Measurements from ENCODE around the gene SHROOM3.
"Not testable (repeated sequence)": the region's sequence is repeated elsewhere in the genome, so short reads cannot be mapped to it uniquely, and the experiment has no call there.

The SHROOM3 gene

DNA sequence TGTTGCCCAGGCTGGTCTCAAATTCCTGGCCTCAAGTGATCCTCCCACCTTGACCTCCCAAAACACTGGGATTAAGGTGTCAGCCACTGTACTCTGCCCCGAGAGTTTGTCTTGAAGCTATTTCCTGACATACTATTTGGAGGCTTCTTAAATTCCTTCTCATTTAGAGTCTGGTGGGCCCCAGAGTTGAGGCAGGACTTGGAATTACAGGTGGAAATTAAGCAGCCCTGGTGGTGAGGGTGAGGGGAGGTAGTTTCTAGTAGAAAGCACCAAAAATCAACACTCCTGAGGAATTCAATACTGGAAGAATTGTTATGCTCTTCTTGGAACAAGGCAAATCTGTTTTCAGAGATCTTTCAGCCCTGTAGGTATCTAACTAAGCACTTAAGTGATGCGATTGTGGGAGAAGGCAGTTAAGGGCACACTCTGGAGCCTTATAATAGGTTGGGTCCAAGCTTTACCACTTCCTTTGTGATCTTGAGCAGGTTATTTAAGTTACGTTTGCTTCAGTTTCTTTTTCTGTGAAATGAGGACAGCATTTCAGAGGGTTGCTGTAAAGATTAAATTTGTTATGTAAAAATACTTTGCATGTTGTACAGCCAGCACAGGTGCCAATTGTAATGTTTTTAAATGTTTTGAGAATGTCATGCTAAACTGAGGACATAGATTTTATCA, 262.2 kb downstream of the SHROOM3 start:
- DNase-seq (ENCODE audit: low read depth): no peak

DNA sequence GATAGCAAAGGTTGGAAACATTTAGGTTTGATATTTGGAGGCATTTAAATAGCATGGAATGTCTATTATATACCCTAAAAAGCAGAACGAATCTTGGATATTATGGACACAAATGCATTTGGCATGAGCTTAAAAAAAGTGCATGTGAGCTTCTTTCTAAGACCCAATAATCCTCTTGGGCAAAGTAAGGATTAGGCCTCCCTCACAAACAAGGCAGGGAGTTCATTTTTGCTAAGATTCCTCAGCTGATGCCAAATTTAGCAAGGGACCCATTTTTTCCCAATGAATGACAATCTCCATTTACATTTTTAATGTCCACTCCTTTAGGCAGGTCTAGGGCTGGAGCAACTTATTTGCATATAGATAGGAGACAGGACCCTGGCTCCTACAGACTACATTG, 263.1 kb downstream of the SHROOM3 start:
- DNase-seq (ENCODE audit: low read depth): no peak

DNA sequence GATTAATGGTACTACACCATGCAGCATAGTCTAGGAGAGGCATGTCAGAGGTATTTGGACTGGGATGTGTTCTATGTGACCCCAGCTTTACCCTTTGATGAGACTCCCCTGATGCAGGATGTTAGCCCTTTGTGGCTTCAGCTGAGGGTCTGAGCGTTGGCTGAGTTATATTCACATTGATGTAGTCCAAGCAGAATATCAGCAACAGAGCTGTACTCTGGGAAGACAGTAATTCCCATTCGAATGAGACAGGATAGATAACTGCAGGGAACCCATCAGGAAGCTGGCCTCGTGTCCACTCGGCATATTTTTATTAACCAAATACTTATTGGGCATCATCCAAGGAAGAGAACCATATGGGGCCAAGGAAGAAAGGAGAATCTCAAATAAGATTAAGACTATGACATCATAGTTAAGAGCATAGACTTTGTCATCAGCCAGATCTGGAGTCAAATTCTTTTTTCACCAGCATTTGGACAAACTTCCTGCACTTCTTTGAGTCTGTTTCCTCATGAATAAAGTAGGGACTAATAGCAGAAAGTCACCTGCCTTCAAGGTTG, 264.8 kb downstream of the SHROOM3 start:
- no peak for DNase-seq (ENCODE audit: low read depth)

DNA sequence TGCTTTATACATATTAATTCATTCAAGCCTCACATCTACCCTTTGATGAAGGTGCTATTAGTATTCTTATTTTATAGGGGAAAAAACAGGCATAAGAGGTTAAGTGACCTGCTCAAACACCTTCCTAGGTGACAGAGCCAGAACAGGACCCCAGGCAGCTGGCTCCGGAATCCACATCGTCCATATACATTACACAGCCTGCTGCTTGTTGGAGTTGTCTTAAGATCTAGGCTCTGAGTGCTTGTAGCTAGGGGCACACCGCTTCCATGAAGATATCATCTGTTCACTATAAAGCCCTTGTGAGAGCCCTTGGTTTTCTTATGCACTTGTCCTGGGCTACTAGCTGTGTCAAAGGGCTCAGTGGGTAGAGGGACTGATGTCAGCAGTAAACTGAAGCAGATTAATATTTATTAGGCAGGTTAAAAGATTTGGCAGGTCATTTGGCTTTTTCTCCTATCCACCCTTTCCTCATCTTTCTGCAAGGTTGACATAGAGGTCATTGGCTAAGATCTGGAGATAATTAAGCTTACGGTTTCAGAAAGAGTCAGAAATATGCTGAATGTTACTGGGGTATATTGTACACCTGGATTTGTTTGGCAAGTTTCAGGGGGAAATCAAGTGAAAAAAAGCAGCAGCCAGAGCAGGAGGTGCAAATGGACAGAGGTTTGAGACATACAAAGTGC, 267.6 kb downstream of the SHROOM3 start:
- DNase-seq (ENCODE audit: low read depth): no peak

DNA sequence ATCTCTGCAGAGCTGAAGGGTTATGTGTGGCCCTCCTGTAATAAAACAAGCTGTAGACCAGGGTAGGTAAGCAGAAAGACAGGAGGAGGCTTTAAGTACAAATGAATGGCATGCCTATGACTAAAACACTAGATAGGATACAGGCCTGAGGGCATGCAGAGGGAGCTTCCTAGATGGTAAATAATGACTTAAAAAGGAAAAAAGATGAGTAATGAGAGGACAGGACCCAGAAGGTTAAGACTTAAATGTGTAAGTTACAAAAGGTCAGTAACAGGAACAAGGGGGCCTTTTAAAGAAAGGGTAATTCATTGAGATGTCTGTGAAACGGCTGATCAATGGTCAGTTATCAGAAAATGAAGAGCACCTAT, 268.1 kb downstream of the SHROOM3 start:
- DNase-seq (ENCODE audit: low read depth): no peak

DNA sequence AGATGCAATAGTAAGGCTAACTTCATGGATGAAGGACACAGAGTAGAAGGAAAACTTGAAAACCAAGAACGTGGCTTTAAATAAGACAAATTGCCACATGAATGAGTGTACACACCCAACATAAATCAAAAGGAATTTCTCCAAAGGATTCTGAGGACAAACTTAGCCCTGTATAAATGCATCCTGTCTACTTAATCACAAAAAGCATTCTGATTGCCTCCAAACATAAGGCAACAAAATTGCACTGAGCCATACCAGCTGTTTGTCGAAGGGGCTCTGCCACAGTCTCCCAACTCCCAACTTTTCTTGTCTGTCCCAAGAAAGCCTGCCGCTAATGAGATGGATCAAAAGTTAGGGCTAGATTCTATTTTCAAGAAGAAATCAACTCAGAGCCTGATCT, 268.6 kb downstream of the SHROOM3 start:
- DNase-seq (ENCODE audit: low read depth): no peak

DNA sequence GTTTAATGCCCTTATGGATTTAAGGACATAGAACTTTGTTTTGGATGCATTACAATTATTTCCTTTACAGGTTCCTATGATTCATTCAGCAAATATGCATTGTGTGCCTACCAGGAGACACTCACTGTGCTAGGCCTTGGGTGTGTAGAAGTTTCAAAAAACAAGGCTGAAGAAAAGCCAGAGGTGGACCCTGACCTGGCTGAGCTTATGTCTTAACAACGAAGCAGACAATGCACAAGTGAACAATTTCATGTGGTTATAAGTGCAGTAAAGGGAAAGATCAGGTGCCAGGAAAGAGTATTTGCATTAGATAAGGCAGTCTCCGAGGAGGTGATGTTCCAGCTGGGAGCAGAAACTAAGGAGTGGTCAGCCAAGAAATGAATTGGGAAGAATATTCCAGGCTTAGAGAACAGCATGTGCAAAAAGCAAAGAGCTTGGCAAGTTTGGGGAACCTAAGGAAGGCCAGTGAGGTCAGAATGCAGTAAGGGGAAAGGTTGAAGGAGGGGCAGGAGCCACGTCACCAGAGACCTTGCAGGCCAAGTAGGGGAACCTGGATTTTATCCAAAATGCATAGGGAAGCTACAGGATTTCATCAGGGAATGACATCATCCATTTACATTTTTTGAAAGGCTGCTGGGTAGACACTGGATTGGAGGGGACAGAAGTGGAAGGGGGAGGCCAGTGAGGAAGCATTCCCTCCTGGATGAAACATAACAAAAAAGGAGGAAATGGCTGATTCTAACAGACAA, 269.3 kb downstream of the SHROOM3 start:
- DNase-seq (ENCODE audit: low read depth): no peak

DNA sequence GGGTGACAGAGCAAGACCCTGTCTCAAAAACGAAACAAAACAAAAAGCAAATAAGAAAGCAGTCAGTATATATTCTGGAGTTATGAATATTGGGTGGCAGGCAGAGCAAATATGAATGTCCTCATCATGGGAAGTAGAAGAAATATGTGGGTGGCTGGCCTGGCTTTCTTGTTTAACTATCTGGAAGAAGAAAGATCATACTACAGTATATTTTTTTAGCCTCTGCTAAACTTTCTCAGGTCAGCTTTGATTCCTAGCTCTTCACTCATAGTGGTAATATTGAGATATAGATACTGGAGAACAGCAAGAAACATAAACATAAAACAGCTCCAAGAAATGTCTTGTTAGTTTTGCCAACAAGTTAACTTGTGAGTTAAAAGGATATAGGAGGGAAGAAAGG, 270.4 kb downstream of the SHROOM3 start:
- no peak for DNase-seq (ENCODE audit: low read depth)

DNA sequence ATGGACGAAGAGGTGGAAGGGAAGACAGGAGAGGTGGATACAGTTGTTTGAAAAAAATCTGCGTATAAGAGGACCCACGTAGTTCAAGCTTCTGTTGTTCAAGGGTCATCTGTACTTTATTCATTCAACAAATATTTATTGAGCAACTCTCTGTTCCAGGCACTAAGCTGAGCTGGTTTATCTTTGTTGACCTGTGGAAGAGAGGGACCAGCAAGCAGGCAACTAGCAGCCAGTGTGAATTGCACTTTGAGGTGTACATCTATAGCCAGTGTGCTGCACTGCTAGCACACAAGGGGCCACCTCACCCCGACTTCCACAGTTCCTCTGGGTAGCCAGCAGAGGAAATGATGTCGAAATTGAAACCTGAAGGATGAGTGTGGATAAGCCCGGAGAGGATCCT, 271.6 kb downstream of the SHROOM3 start:
- no peak for DNase-seq (ENCODE audit: low read depth)

DNA sequence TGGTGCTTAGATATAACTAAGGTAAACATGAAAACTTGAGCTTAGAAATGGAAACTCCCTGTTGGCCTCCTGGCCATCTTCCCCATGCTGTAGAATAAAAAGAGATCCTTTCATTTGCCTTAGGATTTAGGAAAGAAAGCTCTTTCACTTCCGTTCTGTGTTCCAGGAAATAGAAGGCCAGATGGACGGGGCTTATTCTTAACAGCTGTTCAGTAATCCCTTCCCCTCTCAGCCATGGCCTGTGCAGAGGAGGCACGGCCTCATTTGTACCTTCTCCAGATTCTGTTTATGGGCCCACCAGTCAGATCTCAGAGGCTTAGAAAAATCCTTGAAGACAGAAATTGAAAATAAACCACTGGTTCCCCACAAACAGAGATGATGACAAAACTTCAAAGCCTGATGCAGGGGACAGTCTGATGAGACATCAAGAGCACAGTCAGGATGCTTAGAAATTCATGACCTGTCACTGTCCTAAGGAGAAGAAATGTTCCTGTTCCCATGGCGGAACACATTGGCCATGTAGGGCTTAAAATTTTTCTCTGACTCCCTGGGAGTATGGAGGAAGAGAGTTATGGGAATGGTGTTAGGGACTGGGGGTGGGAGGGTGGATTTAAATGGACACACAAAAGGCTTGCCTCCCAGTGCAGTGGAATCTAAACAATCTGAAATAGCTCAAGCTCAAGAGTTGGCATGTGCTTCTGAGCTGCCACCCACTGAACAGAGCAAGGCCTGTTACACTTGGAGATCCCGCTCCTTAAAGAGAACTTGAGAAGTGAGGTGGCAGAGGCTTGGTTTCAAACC, 274.1 kb downstream of the SHROOM3 start:
- DNase-seq (ENCODE audit: low read depth): no peak

DNA sequence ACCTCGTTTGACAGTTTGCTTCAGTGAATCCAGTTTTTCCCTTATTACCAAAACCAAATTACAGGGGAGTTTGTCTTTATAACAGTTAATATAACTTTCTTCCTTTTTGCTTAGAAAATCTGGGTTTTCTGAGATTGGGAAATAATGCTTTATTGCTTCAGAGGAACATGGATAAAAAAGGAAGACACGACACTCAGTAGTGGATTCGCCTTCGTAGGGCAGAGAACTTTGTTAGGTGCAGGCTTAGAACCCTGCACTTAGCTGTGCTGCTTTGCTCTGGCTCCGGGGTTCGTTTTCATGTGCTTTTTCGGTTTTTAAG, 274.7 kb downstream of the SHROOM3 start:
- no peak for DNase-seq (ENCODE audit: low read depth)

DNA sequence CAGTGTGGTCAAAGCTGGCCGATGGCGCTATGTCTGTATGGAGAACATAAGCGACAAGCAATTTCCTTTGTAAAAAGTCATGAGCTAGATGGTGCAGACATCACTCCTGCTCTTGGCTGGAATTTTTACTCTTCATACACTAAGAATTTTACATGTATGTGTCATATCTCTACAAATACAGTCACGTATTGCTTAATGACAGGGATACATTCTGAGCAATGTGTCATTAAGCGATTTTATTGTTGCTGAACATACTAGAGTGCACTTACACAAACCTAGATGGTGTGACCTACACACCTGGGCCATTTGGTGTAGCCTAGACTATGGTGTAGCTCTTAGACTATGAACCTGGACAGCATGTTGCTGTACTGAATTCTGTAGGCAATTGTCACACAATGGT, 277.5 kb downstream of the SHROOM3 start:
- DNase-seq (ENCODE audit: low read depth): no peak

DNA sequence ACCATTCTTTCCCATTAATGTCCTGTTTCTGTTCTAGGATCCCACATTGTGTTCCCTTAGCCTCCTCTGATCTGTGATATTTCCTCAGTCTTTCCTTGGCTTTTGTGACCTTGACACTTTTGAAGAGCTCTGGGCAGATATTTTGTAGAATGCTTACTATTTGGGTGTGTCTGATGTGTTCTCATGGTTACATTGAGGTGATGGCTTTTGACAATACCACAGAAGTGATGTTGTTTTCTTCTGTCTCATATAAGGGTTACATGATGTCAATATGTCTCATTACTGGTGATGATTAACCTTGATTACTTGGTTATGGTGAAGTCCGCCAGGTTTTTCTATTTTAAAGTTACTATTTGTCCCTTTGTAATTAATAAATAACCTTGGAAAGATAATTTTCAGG, 279.2 kb downstream of the SHROOM3 start:
- DNase-seq (ENCODE audit: low read depth): no peak

DNA sequence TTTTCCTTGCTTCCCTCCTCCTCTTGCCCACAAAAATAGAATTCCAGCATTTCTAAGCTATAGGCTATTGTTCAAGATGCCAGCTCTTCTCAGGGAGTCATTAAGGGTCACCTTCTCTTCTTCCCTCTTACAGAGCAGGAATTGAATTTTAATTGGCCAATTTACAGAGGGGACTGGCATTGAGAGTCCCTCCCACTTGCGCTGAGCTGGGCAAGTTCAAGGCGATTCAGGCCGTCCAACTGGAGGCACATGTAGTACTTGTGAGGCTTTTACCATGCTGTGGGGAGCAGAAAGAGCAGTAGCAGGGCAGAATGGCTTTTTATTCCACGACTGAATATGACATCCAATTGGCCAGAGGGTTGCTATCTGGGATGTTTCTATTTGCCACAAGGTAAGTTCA, 281.0 kb downstream of the SHROOM3 start:
- no peak for DNase-seq (ENCODE audit: low read depth)

DNA sequence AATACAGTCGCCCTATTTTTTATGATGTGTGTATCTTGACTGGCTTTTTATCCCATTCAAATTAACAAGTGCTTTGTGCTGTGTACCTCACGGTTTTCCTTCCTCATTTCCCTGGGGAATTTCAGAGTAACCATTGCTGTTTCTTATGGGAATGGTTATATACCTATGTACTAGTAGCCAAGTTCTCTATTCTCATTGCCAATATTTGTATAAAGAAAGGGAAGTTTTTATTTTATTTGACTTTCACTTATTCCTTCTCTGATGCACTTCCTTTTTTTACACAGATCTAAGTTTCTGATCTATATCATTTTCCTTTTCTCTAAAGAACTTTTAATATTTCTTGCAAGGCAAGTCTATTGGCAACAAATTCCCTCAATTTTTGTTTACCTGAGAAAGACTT, 281.6 kb downstream of the SHROOM3 start:
- DNase-seq (ENCODE audit: low read depth): no peak

DNA sequence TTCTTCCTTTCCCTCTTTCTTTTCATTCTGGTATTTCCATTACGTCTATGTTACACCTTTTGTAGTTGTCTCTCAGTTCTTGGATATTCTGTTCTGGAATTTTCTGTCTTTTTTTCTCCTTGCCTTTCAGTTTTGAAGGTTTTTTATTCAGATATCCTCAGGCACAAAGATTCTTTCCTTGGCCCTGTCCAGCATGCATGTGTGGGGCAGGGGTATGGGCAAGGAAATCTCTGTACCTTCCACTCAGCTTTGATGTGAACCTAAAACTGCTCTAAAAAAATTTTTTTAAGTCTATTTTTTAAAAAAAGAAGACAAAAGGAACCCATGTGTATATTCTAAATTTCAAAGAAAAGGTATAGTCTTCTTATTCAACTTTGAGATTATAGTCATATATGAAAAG, 282.4 kb downstream of the SHROOM3 start:
- DNase-seq (ENCODE audit: low read depth): no peak

DNA sequence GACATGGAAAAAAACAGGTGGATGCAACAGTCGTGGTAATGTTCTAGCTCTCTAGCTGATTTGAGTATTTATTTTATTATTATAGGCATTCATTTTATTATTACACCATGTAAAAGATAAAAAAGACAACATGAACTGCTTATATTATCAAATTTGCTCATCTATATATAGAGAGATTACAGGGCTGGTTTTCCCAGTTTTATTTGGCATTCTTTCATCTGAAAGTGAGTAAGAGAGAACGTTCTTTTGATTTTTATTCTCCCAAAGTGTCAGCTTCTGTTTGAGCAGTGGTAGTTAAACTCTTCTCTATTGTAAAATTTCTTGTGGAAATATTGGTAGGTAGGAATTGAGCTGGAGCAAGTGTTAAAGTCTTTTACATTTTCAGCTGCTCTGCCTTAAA, 283.0 kb downstream of the SHROOM3 start:
- no peak for DNase-seq (ENCODE audit: low read depth)

DNA sequence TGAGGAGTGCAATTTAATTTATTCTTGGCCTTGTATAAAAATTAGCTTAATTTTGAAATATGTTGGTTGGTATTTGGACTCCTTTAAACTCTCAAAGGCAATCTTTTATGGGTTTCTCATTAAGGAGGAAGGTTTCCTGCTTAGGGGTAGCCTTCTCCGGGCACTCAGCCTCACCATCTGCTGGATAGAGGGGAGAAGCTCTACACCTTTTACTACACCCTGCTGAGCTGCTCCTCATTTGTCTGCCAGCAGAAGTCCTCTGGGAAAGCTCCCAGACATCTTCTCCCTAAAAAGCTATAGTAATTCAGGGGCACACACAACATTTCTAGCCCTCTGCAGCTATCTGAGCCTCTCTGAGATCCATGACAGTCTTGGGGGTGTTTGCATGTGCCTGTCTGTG, 283.8 kb downstream of the SHROOM3 start:
- DNase-seq (ENCODE audit: low read depth): no peak

DNA sequence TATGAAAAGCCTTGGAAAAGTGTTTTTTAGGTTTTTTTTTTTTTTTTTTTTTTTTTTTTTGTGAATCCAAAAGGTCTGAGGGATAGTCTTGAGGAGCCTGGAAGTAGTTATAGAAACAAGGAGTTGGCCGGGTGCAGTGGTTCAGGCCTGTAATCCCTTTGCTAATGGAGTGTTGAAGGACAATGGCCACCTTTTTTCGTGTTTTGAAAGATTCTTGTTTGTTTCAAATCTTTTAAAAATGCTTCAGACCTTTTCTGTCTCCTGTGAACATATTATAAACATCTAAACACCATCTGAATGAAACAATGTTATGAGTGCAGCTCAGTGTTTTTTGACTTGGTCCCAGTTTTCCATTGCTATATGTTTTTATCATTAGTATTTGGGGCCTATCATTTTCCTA, 285.1 kb downstream of the SHROOM3 start:
- no peak for DNase-seq (ENCODE audit: low read depth)

DNA sequence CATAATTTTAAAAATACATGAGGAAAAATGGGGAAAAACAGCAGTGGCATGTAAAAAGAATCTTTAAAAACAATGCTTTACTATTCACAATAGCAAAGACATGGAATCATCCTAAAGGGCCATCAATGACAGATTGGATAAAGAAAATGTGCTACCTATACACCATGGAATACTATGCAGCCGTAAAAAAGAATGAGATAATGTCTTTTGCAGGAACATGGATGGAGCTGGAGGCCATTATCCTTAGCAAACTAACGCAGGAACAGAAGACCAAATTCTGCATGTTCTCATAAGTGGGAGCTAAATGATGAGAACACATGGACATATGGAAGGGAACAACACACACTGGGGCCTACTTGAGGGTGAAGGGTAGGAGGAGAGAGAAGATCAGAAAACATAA, 287.1 kb downstream of the SHROOM3 start:
- DNase-seq (ENCODE audit: low read depth): not testable (repeated sequence)

DNA sequence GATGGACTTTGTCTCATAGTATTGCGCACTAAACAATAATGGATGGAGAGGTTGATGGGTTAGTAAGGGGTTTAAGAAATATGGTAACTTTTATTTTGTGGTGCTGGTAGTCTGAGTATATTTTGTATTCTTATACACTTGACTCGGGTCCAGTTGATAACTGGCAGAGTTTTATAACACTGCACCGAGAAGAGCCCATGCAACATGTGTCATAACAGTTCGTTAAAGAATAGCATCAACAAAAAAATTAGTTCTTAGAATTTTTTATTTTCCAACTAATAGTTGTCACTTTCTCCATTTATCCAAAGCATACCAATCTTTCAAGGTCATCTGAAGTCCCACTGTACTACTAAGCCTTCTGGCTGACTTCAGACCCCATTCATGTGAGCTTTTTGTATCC, 287.8 kb downstream of the SHROOM3 start:
- no peak for DNase-seq (ENCODE audit: low read depth)

DNA sequence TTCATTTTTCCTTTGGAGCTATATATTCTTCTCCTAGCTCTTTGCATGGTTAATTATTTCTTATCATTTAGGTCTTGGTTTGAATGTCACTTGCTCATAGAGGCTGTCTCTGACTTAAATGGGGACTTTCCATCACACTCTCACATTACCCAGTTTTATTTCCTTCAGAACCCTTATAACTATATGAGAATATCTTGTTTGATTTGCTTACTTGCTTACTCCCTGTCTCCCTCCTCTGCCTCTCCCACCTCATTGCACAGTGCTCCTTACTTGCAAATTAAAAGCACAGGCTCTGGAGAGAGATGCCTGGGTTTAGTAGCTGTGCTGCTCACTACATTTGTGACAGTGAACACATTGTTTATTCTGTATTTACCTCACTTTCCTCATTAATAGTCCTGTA, 288.3 kb downstream of the SHROOM3 start:
- no peak for DNase-seq (ENCODE audit: low read depth)

DNA sequence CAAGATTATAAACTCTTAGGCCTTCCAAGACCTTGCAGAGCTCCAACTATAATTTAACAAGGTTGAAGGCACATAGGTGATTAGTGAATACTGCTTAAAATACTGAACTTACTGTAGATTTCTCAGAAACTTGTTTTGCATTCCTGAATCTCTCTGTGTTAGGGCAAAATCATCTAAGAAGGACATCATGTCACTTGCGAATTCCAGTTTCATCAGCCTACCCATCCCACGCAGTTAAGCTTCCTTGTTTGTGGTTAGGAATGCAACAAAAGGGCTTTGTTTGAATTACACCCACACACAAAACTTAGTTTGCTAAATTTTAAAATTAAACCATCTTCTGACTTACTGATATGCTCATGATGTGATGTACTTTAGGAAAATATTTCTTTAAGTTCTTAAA, 288.9 kb downstream of the SHROOM3 start:
- no peak for DNase-seq (ENCODE audit: low read depth)

All from stimulated activated CD8-positive, alpha-beta memory T cell treated with anti-CD3 and anti-CD28 coated beads, Interleukin-4, amount 100 ng/mL, for 24 hours (primary cell).